AG04450 (cell line): ENCODE results near the gene MAPKAP1. TPM values are rescaled to one million over a fixed set of nuclear protein-coding genes. Genes with fewer than 3 reads are reported as not detected.

Experiments used
- CTCF ChIA-PET: fragments of 300-600, 350-600 bp; formaldehyde crosslinking; extraction: SDS; loops from one replicate; lab custom pipeline; 2022; ENCODE audit warnings: antibody characterized with exemption, inconsistent platforms; lab: Charles Lee
- POLR2A ChIA-PET: fragments of 350-600 bp; formaldehyde crosslinking; extraction: SDS; loops from one replicate; lab custom pipeline; 2021; ENCODE audit warnings: antibody characterized with exemption, inconsistent platforms; lab: Yijun Ruan, JAX
- DNase-seq: peaks from one replicate; pipeline ENCODE4 v3.0.0-alpha.2; 2011; ENCODE audit warnings: low read depth, low spot score
- H3K27ac ChIP-seq: one replicate; pipeline ENCODE4 v1.5.1; 2012; ENCODE audit warnings: low read depth, low read length, control low read depth
- H3K27me3 ChIP-seq: one replicate; pipeline ENCODE4 v1.6.0; 2012; ENCODE audit warnings: low read length; ENCODE audit not compliant: control insufficient read depth, insufficient read depth
- H3K4me3 ChIP-seq: 2 replicates; pipeline ENCODE4 v1.5.1; 2011; ENCODE audit warnings: mild to moderate bottlenecking, low read depth, low read length, control low read depth
- H3K9me3 ChIP-seq: 2 replicates; pipeline ENCODE4 v1.5.1; 2012; ENCODE audit warnings: low read length; ENCODE audit not compliant: control insufficient read depth, insufficient read depth
- polyA plus RNA-seq: library from polyadenylated mRNA; depleted of rRNA; stranded (reverse); fragments of >200 nt; gene quantifications from 2 replicates; pipeline ENCODE4 v1.2.3, GENCODE V29; 2011
- TF ChIP-seq, protein P1 (sequence below): IDR thresholded peaks from 2 replicates; pipeline ENCODE4 v1.5.1; 2011; ENCODE audit warnings: low read depth, low read length, control low read depth, inconsistent platforms

MAPKAP1 gene
- polyA plus RNA-seq, 1 experiment: 140 TPM

GRCh38 chr9:125497478-125497877, 209.5 kb downstream of the MAPKAP1 start:
- Histone ChIP-seq H3K4me3 (no peak overlapping the region), H3K9me3 (no peaks in the 10 kb centered on the region; the same call in 1 of the 2 replicates), H3K27me3 (no peaks in the 10 kb centered on the region), H3K27ac (no peak overlapping the region)
- no peak for DNase-seq
- ChIA-PET POLR2A (no interaction called here), CTCF (no interaction called here)
- TF ChIP-seq, protein P1, sequence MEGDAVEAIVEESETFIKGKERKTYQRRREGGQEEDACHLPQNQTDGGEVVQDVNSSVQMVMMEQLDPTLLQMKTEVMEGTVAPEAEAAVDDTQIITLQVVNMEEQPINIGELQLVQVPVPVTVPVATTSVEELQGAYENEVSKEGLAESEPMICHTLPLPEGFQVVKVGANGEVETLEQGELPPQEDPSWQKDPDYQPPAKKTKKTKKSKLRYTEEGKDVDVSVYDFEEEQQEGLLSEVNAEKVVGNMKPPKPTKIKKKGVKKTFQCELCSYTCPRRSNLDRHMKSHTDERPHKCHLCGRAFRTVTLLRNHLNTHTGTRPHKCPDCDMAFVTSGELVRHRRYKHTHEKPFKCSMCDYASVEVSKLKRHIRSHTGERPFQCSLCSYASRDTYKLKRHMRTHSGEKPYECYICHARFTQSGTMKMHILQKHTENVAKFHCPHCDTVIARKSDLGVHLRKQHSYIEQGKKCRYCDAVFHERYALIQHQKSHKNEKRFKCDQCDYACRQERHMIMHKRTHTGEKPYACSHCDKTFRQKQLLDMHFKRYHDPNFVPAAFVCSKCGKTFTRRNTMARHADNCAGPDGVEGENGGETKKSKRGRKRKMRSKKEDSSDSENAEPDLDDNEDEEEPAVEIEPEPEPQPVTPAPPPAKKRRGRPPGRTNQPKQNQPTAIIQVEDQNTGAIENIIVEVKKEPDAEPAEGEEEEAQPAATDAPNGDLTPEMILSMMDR: no peak

GRCh38 chr9:125496313-125496834, 210.6 kb downstream of the MAPKAP1 start:
- no peak for DNase-seq
- Histone ChIP-seq H3K9me3 (no peaks in the 10 kb centered on the region), H3K27ac (no peak overlapping the region), H3K4me3 (no peak overlapping the region), H3K27me3 (no peaks in the 10 kb centered on the region)
- TF ChIP-seq, protein P1: no peak
- POLR2A ChIA-PET: no interaction called here
- CTCF ChIA-PET: no interaction called here

DNA sequence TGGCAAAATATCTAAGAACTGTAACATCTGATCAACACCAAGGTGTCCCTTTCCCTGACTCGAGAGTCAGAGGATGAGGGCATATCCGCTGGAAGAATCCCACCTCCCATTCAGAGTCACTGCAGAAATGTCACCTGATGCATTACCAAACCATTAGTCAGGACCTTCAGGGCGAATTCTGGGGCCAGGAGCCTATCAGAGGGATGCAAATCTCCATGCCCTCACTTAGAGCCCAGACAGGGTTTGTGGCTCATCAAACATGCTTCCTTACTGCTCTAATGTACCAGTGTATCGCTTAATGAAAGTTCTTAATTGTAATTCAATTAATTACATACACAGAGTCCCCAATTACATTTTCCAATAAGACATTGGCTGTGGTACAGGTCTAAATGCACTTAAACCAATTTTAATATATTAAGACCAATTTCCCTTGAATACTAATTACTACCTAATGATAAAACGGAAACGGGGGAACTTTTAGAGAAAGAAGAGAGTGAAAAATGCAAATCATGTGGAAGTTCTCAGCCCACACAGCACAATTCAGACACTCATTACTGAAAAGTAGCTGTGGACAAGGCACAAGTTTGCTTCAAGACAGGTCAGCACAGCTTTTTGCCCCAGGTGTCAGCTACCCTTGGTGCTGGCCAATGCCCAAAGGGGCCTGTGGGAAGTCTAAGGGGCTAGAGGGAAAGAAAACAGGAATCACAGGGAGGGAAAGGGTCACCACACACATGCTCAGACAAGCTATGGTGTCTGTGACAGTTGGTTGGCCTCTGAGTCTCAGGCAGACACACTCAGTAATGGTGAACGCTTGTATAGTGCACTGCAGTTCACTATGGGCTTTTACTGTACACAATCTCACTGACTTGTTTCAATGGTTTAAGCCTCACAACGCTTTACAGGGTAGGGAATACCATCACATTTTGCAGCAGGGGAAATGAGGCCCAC, 211.6 kb downstream of the MAPKAP1 start:
- TF ChIP-seq, protein P1: no peak
- POLR2A ChIA-PET: no interaction called here
- CTCF ChIA-PET: no interaction called here
- Histone ChIP-seq H3K27ac (no peak overlapping the region), H3K4me3 (no peak overlapping the region), H3K27me3 (no peaks in the 10 kb centered on the region), H3K9me3 (no peaks in the 10 kb centered on the region)
- DNase-seq: no peak

DNA sequence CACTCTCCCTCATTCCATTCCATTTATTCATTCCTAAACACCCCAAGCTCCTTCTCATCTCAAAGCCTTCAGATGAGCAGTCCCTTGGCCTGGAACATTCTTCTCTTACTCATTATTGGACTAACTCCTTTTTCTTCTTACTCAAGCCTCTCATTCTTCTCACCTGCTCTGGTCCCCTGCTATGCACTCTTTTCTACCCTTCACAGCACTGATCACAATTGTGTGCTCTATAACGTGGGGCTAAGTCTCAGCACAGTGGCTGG, 212.4 kb downstream of the MAPKAP1 start:
- peak overlapping the region; percentile 58 for H3K27ac ChIP-seq
- ChIA-PET POLR2A (no interaction called here), CTCF (no interaction called here)
- H3K9me3 ChIP-seq: no peaks in the 10 kb centered on the region
- peak; percentile 30 for DNase-seq
- TF ChIP-seq, protein P1: no peak
- H3K27me3 ChIP-seq: no peaks in the 10 kb centered on the region
- H3K4me3 ChIP-seq: no peak overlapping the region
